HL-60 (cell line): ENCODE data around the gene FCRL1.

Experiments used
- DNase-seq, 2 experiments: peaks; one replicate each; pipeline ENCODE4 v3.0.0-alpha.2; 2010 to 2020; ENCODE audit warnings: low read depth in 1 of 2, low spot score in 1 of 2
- H3K27ac ChIP-seq: fragments of 250-450 bp; sonication (Bioruptor Pico); replicated peaks from 2 replicates; pipeline ENCODE4 v1.5.1; 2020; ENCODE audit warnings: mild to moderate bottlenecking, moderate library complexity
- H3K27me3 ChIP-seq: fragments of 250-450 bp; sonication (Bioruptor Pico); 2 replicates; pipeline ENCODE4 v1.5.1; 2021; ENCODE audit warnings: mild to moderate bottlenecking, moderate library complexity; ENCODE audit not compliant: insufficient read depth, poor library complexity, severe bottlenecking
- H3K4me3 ChIP-seq: replicated peaks from 2 replicates; pipeline ENCODE4 v1.5.1; 2011; ENCODE audit warnings: mild to moderate bottlenecking, control low read depth, low read length; ENCODE audit not compliant: insufficient read depth
- CTCF ChIP-seq: IDR thresholded peaks from one replicate; pipeline ENCODE4 v1.5.1; 2011; ENCODE audit warnings: low read length, control low read depth, inconsistent platforms; ENCODE audit not compliant: insufficient read depth
- GABPA ChIP-seq: IDR thresholded peaks from 2 replicates; pipeline ENCODE4 v1.6.1; 2012; ENCODE audit warnings: low read depth
- POLR2AphosphoS5 ChIP-seq: IDR thresholded peaks from 2 replicates; pipeline ENCODE4 v1.6.1; 2012; ENCODE audit warnings: low read depth
- REST ChIP-seq: IDR thresholded peaks from 2 replicates; pipeline ENCODE4 v1.6.1; 2012; ENCODE audit warnings: low read depth; ENCODE audit not compliant: insufficient replicate concordance
- SPI1 ChIP-seq: IDR thresholded peaks from 2 replicates; pipeline ENCODE4 v1.6.1; 2012; ENCODE audit warnings: low read depth, mild to moderate bottlenecking, borderline replicate concordance

The FCRL1 gene

GRCh38 chr1:157766792-157767191, 53.1 kb downstream of the FCRL1 start:
- TF ChIP-seq REST (no peak), CTCF (no peak), GABPA (no peak), SPI1 (no peak), POLR2AphosphoS5 (no peak)
- no peak for DNase-seq
- H3K27me3 ChIP-seq, result no peaks in the 10 kb centered on the region
- no peak overlapping the region for H3K27ac ChIP-seq
- H3K4me3 ChIP-seq, result no peak overlapping the region

- Histone ChIP-seq H3K27me3 (no peaks in the 10 kb centered on the region), H3K27ac (no peak overlapping the region), H3K4me3 (no peak overlapping the region)
- TF ChIP-seq GABPA (no peak), CTCF (no peak), REST (no peak), SPI1 (no peak), POLR2AphosphoS5 (no peak)
- DNase-seq, result no peak
Measured at GRCh38 chr1:157758018-157758417, 61.9 kb downstream of the FCRL1 start.

GRCh38 chr1:157753611-157754010, 66.3 kb downstream of the FCRL1 start:
- no peak overlapping the region for H3K27ac ChIP-seq
- no peak for DNase-seq
- no peak for TF ChIP-seq REST
- no peak for TF ChIP-seq GABPA
- TF ChIP-seq SPI1, result no peak
- TF ChIP-seq CTCF, result no peak
- TF ChIP-seq POLR2AphosphoS5, result no peak

More at GRCh38 chr1:157753611-157754010, 66.3 kb downstream of the FCRL1 start:
- Histone ChIP-seq H3K4me3 (no peak overlapping the region), H3K27me3 (no peaks in the 10 kb centered on the region)
